NAMALWA (cell line): ENCODE measurements around the gene TMEM232.
A peak's percentile ranks its signal among the peaks of the same experiment; 100 is the strongest.
"Not testable (repeated sequence)": the region's sequence is repeated elsewhere in the genome, so short reads cannot be mapped to it uniquely, and the experiment has no call there.

Source experiments
- DNase-seq: peaks from one replicate; pipeline ENCODE4 v3.0.0-alpha.2; 2015; ENCODE audit warnings: low spot score

Gene TMEM232

GRCh38 chr5:110707260-110707844, 19.1 kb downstream of the TMEM232 start:
- no peak for DNase-seq

- DNase-seq, result no peak
Measured at GRCh38 chr5:110705349-110705748, 21.1 kb downstream of the TMEM232 start.

- no peak for DNase-seq
Measured at GRCh38 chr5:110703481-110703880, 23.0 kb downstream of the TMEM232 start.

GRCh38 chr5:110702704-110703103, 23.8 kb downstream of the TMEM232 start:
- DNase-seq, result no peak

GRCh38 chr5:110702300-110702699, 24.2 kb downstream of the TMEM232 start:
- no peak for DNase-seq

- DNase-seq, result not testable (repeated sequence)
Measured at GRCh38 chr5:110692669-110693068, 33.8 kb downstream of the TMEM232 start.

- DNase-seq, result not testable (repeated sequence)
Measured at GRCh38 chr5:110690587-110690986, 35.9 kb downstream of the TMEM232 start.

GRCh38 chr5:110687485-110687884, 39.0 kb downstream of the TMEM232 start:
- DNase-seq, result no peak

GRCh38 chr5:110686270-110686669, 40.2 kb downstream of the TMEM232 start:
- no peak for DNase-seq

GRCh38 chr5:110681953-110682352, 44.5 kb downstream of the TMEM232 start:
- no peak for DNase-seq

GRCh38 chr5:110681109-110681508, 45.4 kb downstream of the TMEM232 start:
- no peak for DNase-seq

- DNase-seq, result not testable (repeated sequence)
Measured at GRCh38 chr5:110676554-110676953, 49.9 kb downstream of the TMEM232 start.

- no peak for DNase-seq
Measured at GRCh38 chr5:110665184-110665726, 61.2 kb downstream of the TMEM232 start.

- DNase-seq, result peak; percentile 41
Measured at GRCh38 chr5:110663525-110663924, 62.9 kb downstream of the TMEM232 start.

GRCh38 chr5:110658006-110658405, 68.5 kb downstream of the TMEM232 start:
- no peak for DNase-seq

GRCh38 chr5:110653231-110653970, 73.1 kb downstream of the TMEM232 start:
- DNase-seq, result no peak

GRCh38 chr5:110651507-110651906, 75.0 kb downstream of the TMEM232 start:
- DNase-seq, result no peak

- DNase-seq, result no peak
Measured at GRCh38 chr5:110644357-110644756, 82.1 kb downstream of the TMEM232 start.

- no peak for DNase-seq
Measured at GRCh38 chr5:110638970-110639902, 87.2 kb downstream of the TMEM232 start.

- no peak for DNase-seq
Measured at GRCh38 chr5:110634475-110634874, 92.0 kb downstream of the TMEM232 start.

- no peak for DNase-seq
Measured at GRCh38 chr5:110631236-110631635, 95.2 kb downstream of the TMEM232 start.

GRCh38 chr5:110630350-110630749, 96.1 kb downstream of the TMEM232 start:
- no peak for DNase-seq
